ENCODE measurements around the gene ZNRD2. TPM values are rescaled to one million over a fixed set of nuclear protein-coding genes. Genes with fewer than 3 reads are reported as not detected.
A peak's percentile ranks its signal among the peaks of the same experiment; 100 is the strongest.

Gene ZNRD2
- total RNA-seq, 1 experiment from 2014 or later = 70.9 TPM

DNA sequence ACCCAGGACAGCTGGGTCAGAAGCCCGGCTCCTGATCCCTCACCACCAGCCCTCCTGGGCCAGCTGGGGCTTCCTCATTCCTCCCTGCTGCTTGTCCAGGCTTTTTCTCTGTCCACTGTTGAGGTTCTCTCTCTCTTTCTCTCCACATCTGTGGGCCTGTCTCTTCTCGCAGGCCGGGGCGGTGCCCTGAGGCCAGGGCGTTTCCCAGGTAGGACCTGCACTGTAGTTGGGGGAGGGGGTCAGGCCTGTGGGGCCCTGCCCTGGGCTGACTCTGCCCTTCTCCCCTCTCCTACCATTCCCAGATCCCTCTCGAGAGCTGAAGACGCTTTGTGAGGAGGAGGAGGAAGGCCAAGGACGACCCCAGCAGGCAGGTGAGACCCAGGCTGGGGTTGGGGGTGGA lies 10.5 kb downstream of the ZNRD2 start:
- no peak for DNase-seq (ENCODE audit: low spot score)

DNA sequence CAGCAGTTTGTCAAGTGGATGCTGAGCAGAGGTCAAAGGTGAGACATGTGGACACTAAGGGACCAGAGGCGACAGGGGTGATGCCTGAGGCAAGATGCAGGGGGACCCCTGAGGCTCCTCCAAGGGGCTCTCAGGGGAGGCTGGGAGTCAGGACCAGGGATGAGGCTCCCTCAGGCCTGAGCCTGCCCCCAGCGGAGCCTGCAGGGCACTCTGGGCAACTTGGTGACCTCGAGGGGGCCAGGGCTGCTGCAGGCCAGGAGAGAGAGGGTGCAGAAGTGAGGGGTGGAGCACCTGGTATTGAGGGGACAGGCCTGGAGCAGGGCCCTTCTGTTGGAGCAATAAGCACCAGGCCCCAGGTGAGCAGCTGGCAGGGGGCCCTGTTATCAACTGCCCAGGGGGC lies 11.7 kb downstream of the ZNRD2 start:
- H3K27me3 Mint-ChIP-seq (ENCODE audit: low read depth) = peaks cover 69% of the 10 kb centered on the region
- no peak overlapping the region for H3K4me3 Mint-ChIP-seq
- ATAC-seq (no peak), DNase-seq (ENCODE audit: low spot score) (no peak)
- POLR2A ChIA-PET = no interaction called here
- TF ChIP-seq, protein P1, sequence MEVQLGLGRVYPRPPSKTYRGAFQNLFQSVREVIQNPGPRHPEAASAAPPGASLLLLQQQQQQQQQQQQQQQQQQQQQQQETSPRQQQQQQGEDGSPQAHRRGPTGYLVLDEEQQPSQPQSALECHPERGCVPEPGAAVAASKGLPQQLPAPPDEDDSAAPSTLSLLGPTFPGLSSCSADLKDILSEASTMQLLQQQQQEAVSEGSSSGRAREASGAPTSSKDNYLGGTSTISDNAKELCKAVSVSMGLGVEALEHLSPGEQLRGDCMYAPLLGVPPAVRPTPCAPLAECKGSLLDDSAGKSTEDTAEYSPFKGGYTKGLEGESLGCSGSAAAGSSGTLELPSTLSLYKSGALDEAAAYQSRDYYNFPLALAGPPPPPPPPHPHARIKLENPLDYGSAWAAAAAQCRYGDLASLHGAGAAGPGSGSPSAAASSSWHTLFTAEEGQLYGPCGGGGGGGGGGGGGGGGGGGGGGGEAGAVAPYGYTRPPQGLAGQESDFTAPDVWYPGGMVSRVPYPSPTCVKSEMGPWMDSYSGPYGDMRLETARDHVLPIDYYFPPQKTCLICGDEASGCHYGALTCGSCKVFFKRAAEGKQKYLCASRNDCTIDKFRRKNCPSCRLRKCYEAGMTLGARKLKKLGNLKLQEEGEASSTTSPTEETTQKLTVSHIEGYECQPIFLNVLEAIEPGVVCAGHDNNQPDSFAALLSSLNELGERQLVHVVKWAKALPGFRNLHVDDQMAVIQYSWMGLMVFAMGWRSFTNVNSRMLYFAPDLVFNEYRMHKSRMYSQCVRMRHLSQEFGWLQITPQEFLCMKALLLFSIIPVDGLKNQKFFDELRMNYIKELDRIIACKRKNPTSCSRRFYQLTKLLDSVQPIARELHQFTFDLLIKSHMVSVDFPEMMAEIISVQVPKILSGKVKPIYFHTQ (CRISPR knock-in tag; IDR thresholded peaks at IDR 0.05) = no peak
- TF ChIP-seq, protein P2, sequence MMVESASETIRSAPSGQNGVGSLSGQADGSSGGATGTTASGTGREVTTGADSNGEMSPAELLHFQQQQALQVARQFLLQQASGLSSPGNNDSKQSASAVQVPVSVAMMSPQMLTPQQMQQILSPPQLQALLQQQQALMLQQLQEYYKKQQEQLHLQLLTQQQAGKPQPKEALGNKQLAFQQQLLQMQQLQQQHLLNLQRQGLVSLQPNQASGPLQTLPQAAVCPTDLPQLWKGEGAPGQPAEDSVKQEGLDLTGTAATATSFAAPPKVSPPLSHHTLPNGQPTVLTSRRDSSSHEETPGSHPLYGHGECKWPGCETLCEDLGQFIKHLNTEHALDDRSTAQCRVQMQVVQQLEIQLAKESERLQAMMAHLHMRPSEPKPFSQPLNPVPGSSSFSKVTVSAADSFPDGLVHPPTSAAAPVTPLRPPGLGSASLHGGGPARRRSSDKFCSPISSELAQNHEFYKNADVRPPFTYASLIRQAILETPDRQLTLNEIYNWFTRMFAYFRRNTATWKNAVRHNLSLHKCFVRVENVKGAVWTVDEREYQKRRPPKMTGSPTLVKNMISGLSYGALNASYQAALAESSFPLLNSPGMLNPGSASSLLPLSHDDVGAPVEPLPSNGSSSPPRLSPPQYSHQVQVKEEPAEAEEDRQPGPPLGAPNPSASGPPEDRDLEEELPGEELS (CRISPR knock-in tag; IDR thresholded peaks at IDR 0.05) = no peak
- TF ChIP-seq MYBL2 (CRISPR knock-in tag; IDR thresholded peaks at IDR 0.05) (no peak), JUN (CRISPR knock-in tag; IDR thresholded peaks at IDR 0.05) (no peak), TCF7 (CRISPR knock-in tag; IDR thresholded peaks at IDR 0.05; ENCODE audit: low read depth) (no peak), CBFB (CRISPR knock-in tag; IDR thresholded peaks at IDR 0.05; ENCODE audit: low read depth) (no peak)
- H3K4me1 Mint-ChIP-seq = peaks cover 9% of the 10 kb centered on the region
- no peaks in the 10 kb centered on the region for H3K9me3 Mint-ChIP-seq
- CTCF ChIA-PET = no interaction called here
- no peak overlapping the region for H3K27ac Mint-ChIP-seq
- no peaks in the 10 kb centered on the region for H3K36me3 Mint-ChIP-seq

More for the DNA sequence above, 10.5 kb downstream of the ZNRD2 start:
- no peak for ATAC-seq
- H3K27ac Mint-ChIP-seq = no peak overlapping the region
- ChIA-PET POLR2A (no interaction called here), CTCF (interaction anchor here (1.0 to 1.3 kb wide), 2 partner anchors 11 to 13 kb away, joined by 3 to 4 read pairs; no protein-coding TSS in a partner anchor)
- H3K4me3 Mint-ChIP-seq = no peak overlapping the region
- no peaks in the 10 kb centered on the region for H3K9me3 Mint-ChIP-seq
- peaks cover 67% of the 10 kb centered on the region for H3K27me3 Mint-ChIP-seq (ENCODE audit: low read depth)
- H3K4me1 Mint-ChIP-seq = peaks cover 9% of the 10 kb centered on the region
- H3K36me3 Mint-ChIP-seq = no peaks in the 10 kb centered on the region
- no peak for TF ChIP-seq ZNF671 (CRISPR knock-in tag; IDR thresholded peaks at IDR 0.05)
- TF ChIP-seq HMGA2 (CRISPR knock-in tag; IDR thresholded peaks at IDR 0.05) = no peak

DNA sequence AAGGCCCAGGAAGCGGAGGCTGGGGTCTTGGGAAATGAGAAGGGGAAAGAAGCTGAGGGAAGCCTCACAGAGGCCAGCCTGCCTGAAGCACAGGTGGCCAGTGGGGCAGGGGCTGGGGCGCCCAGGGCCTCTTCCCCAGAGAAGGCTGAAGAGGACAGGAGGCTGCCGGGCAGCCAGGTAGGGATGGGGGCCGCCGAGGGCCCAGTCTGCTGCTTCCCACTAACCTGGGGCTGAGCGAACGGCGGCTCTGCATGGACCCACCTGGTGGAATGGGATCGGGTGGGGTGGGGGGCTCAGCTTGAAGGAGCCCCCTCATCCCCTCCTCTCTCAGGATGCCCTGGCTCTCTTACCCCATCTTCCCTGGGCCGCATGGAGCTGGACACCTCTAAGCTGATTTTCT lies 13.3 kb downstream of the ZNRD2 start:
- DNase-seq (ENCODE audit: low spot score) (no peak), ATAC-seq (no peak)
- no peak for TF ChIP-seq NR2C2 (CRISPR knock-in tag; IDR thresholded peaks at IDR 0.05)
- TF ChIP-seq, protein P3, sequence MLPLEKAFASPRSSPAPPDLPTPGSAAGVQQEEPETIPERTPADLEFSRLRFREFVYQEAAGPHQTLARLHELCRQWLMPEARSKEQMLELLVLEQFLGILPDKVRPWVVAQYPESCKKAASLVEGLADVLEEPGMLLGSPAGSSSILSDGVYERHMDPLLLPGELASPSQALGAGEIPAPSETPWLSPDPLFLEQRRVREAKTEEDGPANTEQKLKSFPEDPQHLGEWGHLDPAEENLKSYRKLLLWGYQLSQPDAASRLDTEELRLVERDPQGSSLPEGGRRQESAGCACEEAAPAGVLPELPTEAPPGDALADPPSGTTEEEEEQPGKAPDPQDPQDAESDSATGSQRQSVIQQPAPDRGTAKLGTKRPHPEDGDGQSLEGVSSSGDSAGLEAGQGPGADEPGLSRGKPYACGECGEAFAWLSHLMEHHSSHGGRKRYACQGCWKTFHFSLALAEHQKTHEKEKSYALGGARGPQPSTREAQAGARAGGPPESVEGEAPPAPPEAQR (CRISPR knock-in tag; IDR thresholded peaks at IDR 0.05) = no peak
- Mint-ChIP-seq H3K27me3 (ENCODE audit: low read depth) (peaks cover 61% of the 10 kb centered on the region), H3K9me3 (no peaks in the 10 kb centered on the region), H3K4me1 (peaks cover 17% of the 10 kb centered on the region), H3K4me3 (no peak overlapping the region), H3K27ac (no peak overlapping the region), H3K36me3 (no peaks in the 10 kb centered on the region)
- POLR2A ChIA-PET = no interaction called here
- CTCF ChIA-PET = interaction anchor here (0.6 to 13.8 kb wide), 6 partner anchors 10 to 234 kb away, joined by 3 to 271 read pairs (median 26); partner anchors contain the start of genes FAM89B and ZNRD2

DNA sequence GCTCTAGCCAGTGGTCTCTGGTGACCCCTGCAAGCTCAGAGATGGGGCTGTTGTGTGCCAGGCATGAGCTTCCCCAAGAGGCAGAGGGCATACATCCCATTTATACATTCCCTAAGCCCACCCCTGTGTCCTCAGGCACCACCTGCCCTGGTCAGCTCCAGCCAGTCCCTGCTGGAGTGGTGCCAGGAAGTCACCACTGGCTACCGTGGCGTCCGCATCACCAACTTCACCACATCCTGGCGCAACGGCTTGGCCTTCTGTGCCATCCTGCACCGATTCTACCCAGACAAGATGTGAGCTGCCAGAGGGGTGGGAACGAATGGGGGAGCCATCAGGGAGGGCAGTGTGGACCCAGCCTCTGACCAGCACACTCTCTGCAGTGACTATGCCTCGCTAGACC lies 13.8 kb downstream of the ZNRD2 start:
- ChIA-PET POLR2A (interaction anchor here (1.0 kb wide), 1 partner anchor 33 kb away, joined by 3 read pairs; no protein-coding TSS in a partner anchor), CTCF (interaction anchor here (0.6 to 13.8 kb wide), 7 partner anchors 9 to 234 kb away, joined by 3 to 271 read pairs (median 3); partner anchors contain the start of genes FAM89B, SIPA1 and ZNRD2)
- Mint-ChIP-seq H3K4me3 (0 out of 2 replicates have a peak overlapping the region, but pooled peaks have one; percentile 39), H3K27me3 (ENCODE audit: low read depth) (peaks cover 64% of the 10 kb centered on the region), H3K27ac (no peak overlapping the region), H3K36me3 (no peaks in the 10 kb centered on the region), H3K4me1 (peaks cover 21% of the 10 kb centered on the region), H3K9me3 (no peaks in the 10 kb centered on the region)
- DNase-seq (ENCODE audit: low spot score) (no peak), ATAC-seq (no peak)
- TF ChIP-seq GTF2I (CRISPR knock-in tag; conservative IDR thresholded peaks at IDR 0.05) = no peak
- TF ChIP-seq SMAD4 (CRISPR knock-in tag; IDR thresholded peaks at IDR 0.05) = no peak
- TF ChIP-seq CREM (CRISPR knock-in tag; IDR thresholded peaks at IDR 0.05) = no peak
- TF ChIP-seq, protein P4, sequence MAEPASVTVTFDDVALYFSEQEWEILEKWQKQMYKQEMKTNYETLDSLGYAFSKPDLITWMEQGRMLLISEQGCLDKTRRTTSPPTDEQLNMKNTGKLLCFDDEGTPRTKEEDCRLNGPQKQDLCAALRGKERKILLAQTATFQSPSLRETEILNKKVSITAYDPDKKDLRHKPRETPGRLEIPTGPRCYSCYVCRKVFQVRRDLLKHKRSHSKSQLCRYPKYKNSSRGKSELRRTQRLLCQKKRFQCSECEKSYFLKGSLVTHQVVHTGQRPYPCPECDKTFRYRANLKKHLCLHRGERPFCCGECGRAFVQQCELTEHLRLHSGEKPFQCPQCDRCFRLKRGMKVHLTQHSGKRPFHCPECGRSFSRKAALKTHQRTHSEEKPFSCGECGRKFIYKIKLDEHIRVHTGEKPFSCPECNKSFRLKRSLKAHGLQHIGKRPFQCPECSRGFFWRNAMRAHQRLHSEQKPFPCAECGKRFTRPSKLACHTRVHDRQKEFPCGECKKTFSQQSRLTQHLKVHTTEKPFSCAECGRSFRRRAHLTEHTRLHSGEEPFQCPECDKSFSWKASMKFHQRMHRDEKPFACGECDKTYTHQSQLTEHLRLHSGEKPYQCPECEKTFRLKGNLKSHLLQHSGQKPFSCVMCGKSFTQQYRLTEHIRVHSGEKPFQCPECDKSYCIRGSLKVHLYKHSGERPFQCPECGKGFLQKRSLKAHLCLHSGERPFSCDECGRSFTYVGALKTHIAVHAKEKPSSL (CRISPR knock-in tag; conservative IDR thresholded peaks at IDR 0.05) = no peak
- no peak for TF ChIP-seq ZNF263 (CRISPR knock-in tag; IDR thresholded peaks at IDR 0.05; ENCODE audit: low read depth)
- TF ChIP-seq RELA (CRISPR knock-in tag; IDR thresholded peaks at IDR 0.05; ENCODE audit: borderline replicate concordance) = no peak
- TF ChIP-seq, protein P5, sequence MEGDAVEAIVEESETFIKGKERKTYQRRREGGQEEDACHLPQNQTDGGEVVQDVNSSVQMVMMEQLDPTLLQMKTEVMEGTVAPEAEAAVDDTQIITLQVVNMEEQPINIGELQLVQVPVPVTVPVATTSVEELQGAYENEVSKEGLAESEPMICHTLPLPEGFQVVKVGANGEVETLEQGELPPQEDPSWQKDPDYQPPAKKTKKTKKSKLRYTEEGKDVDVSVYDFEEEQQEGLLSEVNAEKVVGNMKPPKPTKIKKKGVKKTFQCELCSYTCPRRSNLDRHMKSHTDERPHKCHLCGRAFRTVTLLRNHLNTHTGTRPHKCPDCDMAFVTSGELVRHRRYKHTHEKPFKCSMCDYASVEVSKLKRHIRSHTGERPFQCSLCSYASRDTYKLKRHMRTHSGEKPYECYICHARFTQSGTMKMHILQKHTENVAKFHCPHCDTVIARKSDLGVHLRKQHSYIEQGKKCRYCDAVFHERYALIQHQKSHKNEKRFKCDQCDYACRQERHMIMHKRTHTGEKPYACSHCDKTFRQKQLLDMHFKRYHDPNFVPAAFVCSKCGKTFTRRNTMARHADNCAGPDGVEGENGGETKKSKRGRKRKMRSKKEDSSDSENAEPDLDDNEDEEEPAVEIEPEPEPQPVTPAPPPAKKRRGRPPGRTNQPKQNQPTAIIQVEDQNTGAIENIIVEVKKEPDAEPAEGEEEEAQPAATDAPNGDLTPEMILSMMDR (IDR thresholded peaks at IDR 0.05) = no peak
- TF ChIP-seq, protein P6, sequence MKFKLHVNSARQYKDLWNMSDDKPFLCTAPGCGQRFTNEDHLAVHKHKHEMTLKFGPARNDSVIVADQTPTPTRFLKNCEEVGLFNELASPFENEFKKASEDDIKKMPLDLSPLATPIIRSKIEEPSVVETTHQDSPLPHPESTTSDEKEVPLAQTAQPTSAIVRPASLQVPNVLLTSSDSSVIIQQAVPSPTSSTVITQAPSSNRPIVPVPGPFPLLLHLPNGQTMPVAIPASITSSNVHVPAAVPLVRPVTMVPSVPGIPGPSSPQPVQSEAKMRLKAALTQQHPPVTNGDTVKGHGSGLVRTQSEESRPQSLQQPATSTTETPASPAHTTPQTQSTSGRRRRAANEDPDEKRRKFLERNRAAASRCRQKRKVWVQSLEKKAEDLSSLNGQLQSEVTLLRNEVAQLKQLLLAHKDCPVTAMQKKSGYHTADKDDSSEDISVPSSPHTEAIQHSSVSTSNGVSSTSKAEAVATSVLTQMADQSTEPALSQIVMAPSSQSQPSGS (CRISPR knock-in tag; IDR thresholded peaks at IDR 0.05; ENCODE audit: borderline replicate concordance, low read depth) = no peak
